WERI-Rb-1 (cell line): ENCODE measurements around the gene CLPSL2.

Source experiments
- DNase-seq: peaks from one replicate; pipeline ENCODE4 v3.0.0-alpha.2; 2020
- H3K27ac ChIP-seq: fragments of 250-450 bp; sonication (Bioruptor Pico); 2 replicates; pipeline ENCODE4 v1.5.1; 2020; ENCODE audit warnings: mild to moderate bottlenecking, moderate library complexity
- H3K27me3 ChIP-seq: fragments of 250-450 bp; sonication (Bioruptor Pico); 2 replicates; pipeline ENCODE4 v1.5.1; 2021; ENCODE audit warnings: mild to moderate bottlenecking, low read depth, moderate library complexity; ENCODE audit not compliant: insufficient read depth, severe bottlenecking
- H3K36me3 ChIP-seq: fragments of 250-450 bp; sonication (Bioruptor Pico); 2 replicates; pipeline ENCODE4 v1.5.1; 2020; ENCODE audit warnings: mild to moderate bottlenecking, moderate library complexity
- H3K4me3 ChIP-seq: 2 replicates; pipeline ENCODE4 v1.5.1; 2011; ENCODE audit warnings: low read depth, mild to moderate bottlenecking, control low read depth, low read length
- H3K9me3 ChIP-seq: fragments of 250-450 bp; sonication (Bioruptor Pico); 2 replicates; pipeline ENCODE4 v1.5.1; 2021; ENCODE audit warnings: mild to moderate bottlenecking, moderate library complexity; ENCODE audit not compliant: severe bottlenecking
- TF ChIP-seq, protein P1 (sequence below): IDR thresholded peaks from 2 replicates; pipeline ENCODE4 v1.5.1; 2011; ENCODE audit warnings: low read depth, mild to moderate bottlenecking, control low read depth, inconsistent platforms, low read length

Gene CLPSL2

DNA sequence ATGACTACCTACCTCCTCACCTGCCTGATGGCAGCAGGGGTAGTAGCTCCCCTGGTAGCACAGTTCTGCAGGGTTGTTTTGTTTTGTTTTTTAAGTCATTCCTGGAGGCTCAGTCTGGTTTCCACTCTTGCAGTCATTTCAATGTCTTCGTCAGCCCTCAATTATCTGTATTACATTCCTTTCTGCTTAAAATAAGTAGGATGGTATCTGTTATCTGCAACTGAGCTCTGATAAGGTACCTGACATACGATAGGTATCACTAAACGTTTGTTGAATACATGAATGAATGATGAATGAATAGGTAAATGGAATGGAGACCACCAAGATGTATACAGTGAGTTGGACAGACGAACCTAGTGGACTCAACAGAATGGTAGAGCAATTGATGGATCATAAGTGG is 7.2 kb upstream of the CLPSL2 start:
- Histone ChIP-seq H3K36me3 (no peaks in the 10 kb centered on the region), H3K4me3 (no peak overlapping the region), H3K27me3 (no peaks in the 10 kb centered on the region), H3K27ac (no peak overlapping the region), H3K9me3 (no peaks in the 10 kb centered on the region)
- TF ChIP-seq, protein P1, sequence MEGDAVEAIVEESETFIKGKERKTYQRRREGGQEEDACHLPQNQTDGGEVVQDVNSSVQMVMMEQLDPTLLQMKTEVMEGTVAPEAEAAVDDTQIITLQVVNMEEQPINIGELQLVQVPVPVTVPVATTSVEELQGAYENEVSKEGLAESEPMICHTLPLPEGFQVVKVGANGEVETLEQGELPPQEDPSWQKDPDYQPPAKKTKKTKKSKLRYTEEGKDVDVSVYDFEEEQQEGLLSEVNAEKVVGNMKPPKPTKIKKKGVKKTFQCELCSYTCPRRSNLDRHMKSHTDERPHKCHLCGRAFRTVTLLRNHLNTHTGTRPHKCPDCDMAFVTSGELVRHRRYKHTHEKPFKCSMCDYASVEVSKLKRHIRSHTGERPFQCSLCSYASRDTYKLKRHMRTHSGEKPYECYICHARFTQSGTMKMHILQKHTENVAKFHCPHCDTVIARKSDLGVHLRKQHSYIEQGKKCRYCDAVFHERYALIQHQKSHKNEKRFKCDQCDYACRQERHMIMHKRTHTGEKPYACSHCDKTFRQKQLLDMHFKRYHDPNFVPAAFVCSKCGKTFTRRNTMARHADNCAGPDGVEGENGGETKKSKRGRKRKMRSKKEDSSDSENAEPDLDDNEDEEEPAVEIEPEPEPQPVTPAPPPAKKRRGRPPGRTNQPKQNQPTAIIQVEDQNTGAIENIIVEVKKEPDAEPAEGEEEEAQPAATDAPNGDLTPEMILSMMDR = no peak
- DNase-seq = no peak

GRCh38 chr6:35771343-35771627 is 5.1 kb upstream of the CLPSL2 start:
- TF ChIP-seq, protein P1 = no peak
- no peaks in the 10 kb centered on the region for H3K36me3 ChIP-seq
- H3K9me3 ChIP-seq = peaks cover 3% of the 10 kb centered on the region
- no peak for DNase-seq
- H3K27me3 ChIP-seq = no peaks in the 10 kb centered on the region
- H3K4me3 ChIP-seq = no peak overlapping the region
- H3K27ac ChIP-seq = no peak overlapping the region

DNA sequence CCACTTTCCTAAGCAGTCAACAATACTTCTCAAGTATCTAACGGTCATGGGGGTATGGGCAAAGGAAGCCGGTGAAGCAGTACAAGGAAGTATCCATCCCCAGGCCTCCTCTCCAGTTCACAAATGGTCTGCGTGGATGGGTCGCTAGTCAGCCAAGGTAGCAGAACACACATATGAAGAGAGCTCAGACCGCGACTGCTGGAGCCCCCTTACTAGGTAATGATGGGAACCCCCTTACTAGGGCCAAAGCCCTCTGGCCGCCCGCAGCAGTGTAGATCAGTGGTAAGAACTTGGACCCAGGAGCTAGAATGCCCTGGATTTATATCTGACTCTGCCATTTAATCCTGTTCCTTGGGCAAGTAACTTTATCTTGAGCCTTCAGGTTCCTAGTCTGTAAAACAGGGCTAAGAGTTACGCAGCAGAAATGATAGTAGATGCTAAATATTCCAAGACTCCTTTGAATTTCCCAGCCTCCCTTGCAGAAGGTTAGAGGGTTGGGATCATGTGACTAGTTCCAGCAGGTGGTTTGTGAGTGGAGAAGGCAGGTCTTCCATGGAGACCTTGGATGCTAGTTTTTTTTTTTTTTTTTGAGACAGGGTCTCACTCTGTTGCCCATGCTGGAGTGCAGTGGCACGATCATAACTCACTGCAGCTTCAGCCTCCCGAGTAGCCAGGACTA is 2.1 kb upstream of the CLPSL2 start:
- DNase-seq = no peak
- Histone ChIP-seq H3K27me3 (no peaks in the 10 kb centered on the region), H3K9me3 (peaks cover 3% of the 10 kb centered on the region), H3K27ac (no peak overlapping the region), H3K4me3 (no peak overlapping the region), H3K36me3 (no peaks in the 10 kb centered on the region)
- TF ChIP-seq, protein P1 = no peak

- TF ChIP-seq, protein P1 = no peak
- Histone ChIP-seq H3K27ac (no peak overlapping the region), H3K9me3 (peaks cover 3% of the 10 kb centered on the region), H3K4me3 (no peak overlapping the region), H3K36me3 (no peaks in the 10 kb centered on the region), H3K27me3 (no peaks in the 10 kb centered on the region)
- no peak for DNase-seq
Measured at GRCh38 chr6:35775031-35775430, 1.4 kb upstream of the CLPSL2 start.

GRCh38 chr6:35777356-35778102 is 1.1 kb downstream of the CLPSL2 start:
- Histone ChIP-seq H3K27me3 (no peaks in the 10 kb centered on the region), H3K4me3 (no peak overlapping the region), H3K36me3 (no peaks in the 10 kb centered on the region), H3K27ac (no peak overlapping the region), H3K9me3 (peaks cover 3% of the 10 kb centered on the region)
- TF ChIP-seq, protein P1 = no peak
- no peak for DNase-seq
